Measurements from ENCODE around the gene ANKRD9. TPM values are rescaled to one million over a fixed set of nuclear protein-coding genes. Genes with fewer than 3 reads are reported as not detected.

The ANKRD9 gene
- total and polyA plus RNA-seq, 2 donors (not counting 3 experiments of a cell fraction or from before 2014, with no cell fraction given) = 21.0 to 24.6 TPM

GRCh38 chr14:102496958-102497744 is 12.4 kb downstream of the ANKRD9 start:
- intact Hi-C loops (cut with micrococcal nuclease) (no loop called here), dilution Hi-C loops (cut with MboI; ENCODE audit: extremely low pct_ligation_motif_present, low sequenced_read_pairs) (no loop called here)
- no TSS peak for BruUV-seq (replicated peaks)
- H3K27ac ChIP-seq (ENCODE audit: insufficient read depth, low read depth, low read length) = no peak overlapping the region
- ChIA-PET CTCF (no interaction called here), POLR2A (no interaction called here)
- H3K27me3 ChIP-seq (ENCODE audit: control insufficient read depth in 2 of 2, insufficient read depth in 2 of 2, low read length in 2 of 2) = no peaks in the 10 kb centered on the region
- H4K20me1 ChIP-seq (replicated peaks; ENCODE audit: control insufficient read depth, extremely low read depth, insufficient read depth, low read length) = no peaks in the 10 kb centered on the region
- H3K9me3 ChIP-seq (replicated peaks; ENCODE audit: control insufficient read depth, insufficient read depth, low read length) = no peaks in the 10 kb centered on the region
- no peaks in the 10 kb centered on the region for H3K9me1 ChIP-seq (replicated peaks; ENCODE audit: control insufficient read depth, extremely low read depth, insufficient read depth, low read length)
- H2AFZ ChIP-seq (ENCODE audit: low read depth, low read length) = no peak overlapping the region
- no peak overlapping the region for H3K4me2 ChIP-seq (ENCODE audit: insufficient read depth, low read length)
- peaks cover 10% of the 10 kb centered on the region for H3K4me1 ChIP-seq (ENCODE audit: control insufficient read depth, extremely low read depth, insufficient read depth, low read length)
- H3K36me3 ChIP-seq (ENCODE audit: control insufficient read depth in 2 of 2, extremely low read depth in 1 of 2, insufficient read depth in 2 of 2, low read length in 2 of 2) = peaks cover 0 to 18% of the 10 kb centered on the region in 2 experiments
- no peak overlapping the region for H3K4me3 ChIP-seq (replicated peaks in 1 of 3; ENCODE audit: insufficient read depth in 1 of 3, low read depth in 1 of 3, low read length in 3 of 3)
- FAIRE-seq (no peak), DNase-seq (ENCODE audit: low read depth, low spot score) (no peak)
- H3K79me2 ChIP-seq (ENCODE audit: control insufficient read depth, insufficient read depth, low read length) = no peaks in the 10 kb centered on the region
- H3K9ac ChIP-seq (replicated peaks; ENCODE audit: extremely low read depth, insufficient read depth, low read length) = no peak overlapping the region
- no peak for TF ChIP-seq FOS (IDR thresholded peaks at IDR 0.05; ENCODE audit: borderline replicate concordance, insufficient read depth, low read length)
- TF ChIP-seq MYC (IDR thresholded peaks at IDR 0.05; ENCODE audit: low read depth, low read length) = no peak
- no peak for TF ChIP-seq MAX (IDR thresholded peaks at IDR 0.05; ENCODE audit: insufficient read depth, insufficient read length)

GRCh38 chr14:102496331-102496691 is 13.3 kb downstream of the ANKRD9 start:
- no TSS peak for BruUV-seq (replicated peaks)
- no peak overlapping the region for H3K4me2 ChIP-seq (ENCODE audit: insufficient read depth, low read length)
- ChIA-PET CTCF (no interaction called here), POLR2A (no interaction called here)
- H3K4me1 ChIP-seq (ENCODE audit: control insufficient read depth, extremely low read depth, insufficient read depth, low read length) = peaks cover 10% of the 10 kb centered on the region
- H3K9ac ChIP-seq (replicated peaks; ENCODE audit: extremely low read depth, insufficient read depth, low read length) = no peak overlapping the region
- TF ChIP-seq GATA2 (IDR thresholded peaks at IDR 0.05; ENCODE audit: insufficient read depth, insufficient read length, low read depth, low read length) (no peak), POLR2AphosphoS5 (IDR thresholded peaks at IDR 0.05; ENCODE audit: insufficient read depth, low read depth, low read length) (no peak), FOS (IDR thresholded peaks at IDR 0.05; ENCODE audit: borderline replicate concordance, insufficient read depth, low read length) (no peak), JUN (IDR thresholded peaks at IDR 0.05; ENCODE audit: borderline replicate concordance, insufficient read depth, insufficient read length, low read depth) (no peak), MYC (IDR thresholded peaks at IDR 0.05; ENCODE audit: low read depth, low read length) (no peak), MAX (IDR thresholded peaks at IDR 0.05; ENCODE audit: insufficient read depth, insufficient read length) (no peak), POLR2A (IDR thresholded peaks at IDR 0.05; ENCODE audit: low read depth, low read length) (no peak), CTCF (IDR thresholded peaks at IDR 0.05; ENCODE audit: extremely low read depth in 1 of 2, insufficient read depth in 1 of 2, low read depth in 1 of 2, low read length in 2 of 2) (no peak), EZH2 (IDR thresholded peaks at IDR 0.05; ENCODE audit: borderline replicate concordance, low read depth, low read length, severe bottlenecking) (no peak)
- H3K36me3 ChIP-seq (ENCODE audit: control insufficient read depth in 2 of 2, extremely low read depth in 1 of 2, insufficient read depth in 2 of 2, low read length in 2 of 2) = peaks cover 0 to 18% of the 10 kb centered on the region in 2 experiments
- H3K9me3 ChIP-seq (replicated peaks; ENCODE audit: control insufficient read depth, insufficient read depth, low read length) = no peaks in the 10 kb centered on the region
- dilution Hi-C loops (cut with MboI; ENCODE audit: extremely low pct_ligation_motif_present, low sequenced_read_pairs) = no loop called here
- no peak overlapping the region for H3K27ac ChIP-seq (ENCODE audit: insufficient read depth, low read depth, low read length)
- no peaks in the 10 kb centered on the region for H4K20me1 ChIP-seq (replicated peaks; ENCODE audit: control insufficient read depth, extremely low read depth, insufficient read depth, low read length)
- no peaks in the 10 kb centered on the region for H3K27me3 ChIP-seq (ENCODE audit: control insufficient read depth in 2 of 2, insufficient read depth in 2 of 2, low read length in 2 of 2)
- intact Hi-C loops (cut with micrococcal nuclease) = no loop called here
- H3K4me3 ChIP-seq (replicated peaks in 1 of 3; ENCODE audit: insufficient read depth in 1 of 3, low read depth in 1 of 3, low read length in 3 of 3) = no peak overlapping the region
- H3K79me2 ChIP-seq (ENCODE audit: control insufficient read depth, insufficient read depth, low read length) = no peaks in the 10 kb centered on the region
- no peak overlapping the region for H2AFZ ChIP-seq (ENCODE audit: low read depth, low read length)
- no peaks in the 10 kb centered on the region for H3K9me1 ChIP-seq (replicated peaks; ENCODE audit: control insufficient read depth, extremely low read depth, insufficient read depth, low read length)
- DNase-seq (ENCODE audit: low read depth, low spot score) (no peak), FAIRE-seq (no peak)
